Activated B cell treated with CpG ODN at 0.5 μM for 24 hours (primary cell): ENCODE results near the gene GALNTL6. TPM values are rescaled to one million over a fixed set of nuclear protein-coding genes. Genes with fewer than 3 reads are reported as not detected.
"Not testable (repeated sequence)": the region's sequence is repeated elsewhere in the genome, so short reads cannot be mapped to it uniquely, and the experiment has no call there.

Source experiments
- ATAC-seq: fragments of 200-7000 bp; cut with Tn5 transposase; one replicate; pipeline ENCODE4 v1.10.0; 2021; ENCODE audit warnings: low read depth, mild to moderate bottlenecking, moderate library complexity
- CTCF ChIA-PET: fragments of 350-600 bp; sonication (Branson Sonifier 250); formaldehyde crosslinking; loops from one replicate; lab custom pipeline; 2021; ENCODE audit warnings: antibody characterized with exemption; lab: Charles Lee
- POLR2A ChIA-PET: fragments of 350-600 bp; sonication (Branson Sonifier 250); formaldehyde crosslinking; loops from one replicate; lab custom pipeline; 2021; ENCODE audit warnings: antibody characterized with exemption; lab: Charles Lee
- DNase-seq: peaks from one replicate; pipeline ENCODE4 v3.0.0; 2022
- H3K27ac Mint-ChIP-seq: one replicate; pipeline ENCODE4 v1.8.0; 2020; ENCODE audit warnings: mixed read lengths
- H3K27me3 Mint-ChIP-seq: one replicate; pipeline ENCODE4 v1.8.0; 2021; ENCODE audit warnings: mixed read lengths
- H3K36me3 Mint-ChIP-seq: one replicate; pipeline ENCODE4 v1.8.0; 2021; ENCODE audit warnings: low read depth, mixed read lengths
- H3K4me1 Mint-ChIP-seq: one replicate; pipeline ENCODE4 v1.8.0; 2021; ENCODE audit warnings: mixed read lengths
- H3K4me3 Mint-ChIP-seq: one replicate; pipeline ENCODE4 v1.8.0; 2020; ENCODE audit warnings: mild to moderate bottlenecking, mixed read lengths
- H3K9me3 Mint-ChIP-seq: one replicate; pipeline ENCODE4 v1.8.0; 2020; ENCODE audit warnings: mixed read lengths
- intact Hi-C: fragments of 100-400 bp; cut with micrococcal nuclease; formaldehyde crosslinking; loops from one replicate; pipeline ENCODE4 v1.15.1; 2024
- total RNA-seq: library from RNA; stranded (reverse); gene quantifications from 2 replicates; pipeline ENCODE4 v1.2.3, GENCODE V29; 2022
- TF ChIP-seq, protein P1 (sequence below): fragments of 200-600 bp; IDR thresholded peaks from one replicate; pipeline ENCODE4 v1.8.0; 2022; ENCODE audit warnings: antibody characterized with exemption, mild to moderate bottlenecking

Gene GALNTL6
- total RNA-seq, 1 donor from 2014 or later, result 0.20 TPM

DNA sequence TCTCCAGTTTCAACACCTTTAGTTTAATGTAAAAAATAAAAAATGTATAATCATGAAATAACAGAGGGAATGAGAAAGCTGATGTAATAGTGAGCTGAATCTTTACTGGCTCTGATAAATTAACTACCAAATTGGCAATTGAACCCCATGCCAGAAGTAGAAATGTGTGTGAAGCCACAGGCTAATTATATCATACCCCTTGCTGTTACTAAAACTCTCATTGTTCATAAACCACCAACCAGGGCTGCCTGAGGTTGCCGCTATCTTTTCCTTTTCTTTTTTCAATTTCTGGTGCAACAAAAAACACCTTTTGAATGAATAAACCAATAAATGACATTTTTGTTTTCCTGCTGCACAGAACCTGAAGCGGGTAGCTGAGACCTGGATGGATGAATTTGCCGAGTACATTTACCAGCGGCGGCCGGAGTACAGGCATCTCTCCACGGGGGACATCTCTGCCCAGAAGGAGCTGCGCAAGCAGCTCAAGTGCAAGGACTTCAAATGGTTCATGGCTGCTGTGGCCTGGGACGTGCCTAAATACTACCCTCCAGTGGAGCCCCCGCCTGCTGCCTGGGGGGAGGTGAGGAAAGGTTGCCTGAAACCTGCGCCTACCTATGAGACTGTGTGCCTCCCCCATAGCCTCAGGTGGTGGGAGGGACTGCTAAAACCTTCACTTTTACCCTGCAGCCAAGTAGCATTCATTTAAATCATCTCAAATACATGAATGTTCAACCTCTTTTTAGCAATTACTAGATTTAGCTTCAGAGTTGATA is 1138.7 kb downstream of the GALNTL6 start:
- TF ChIP-seq, protein P1, sequence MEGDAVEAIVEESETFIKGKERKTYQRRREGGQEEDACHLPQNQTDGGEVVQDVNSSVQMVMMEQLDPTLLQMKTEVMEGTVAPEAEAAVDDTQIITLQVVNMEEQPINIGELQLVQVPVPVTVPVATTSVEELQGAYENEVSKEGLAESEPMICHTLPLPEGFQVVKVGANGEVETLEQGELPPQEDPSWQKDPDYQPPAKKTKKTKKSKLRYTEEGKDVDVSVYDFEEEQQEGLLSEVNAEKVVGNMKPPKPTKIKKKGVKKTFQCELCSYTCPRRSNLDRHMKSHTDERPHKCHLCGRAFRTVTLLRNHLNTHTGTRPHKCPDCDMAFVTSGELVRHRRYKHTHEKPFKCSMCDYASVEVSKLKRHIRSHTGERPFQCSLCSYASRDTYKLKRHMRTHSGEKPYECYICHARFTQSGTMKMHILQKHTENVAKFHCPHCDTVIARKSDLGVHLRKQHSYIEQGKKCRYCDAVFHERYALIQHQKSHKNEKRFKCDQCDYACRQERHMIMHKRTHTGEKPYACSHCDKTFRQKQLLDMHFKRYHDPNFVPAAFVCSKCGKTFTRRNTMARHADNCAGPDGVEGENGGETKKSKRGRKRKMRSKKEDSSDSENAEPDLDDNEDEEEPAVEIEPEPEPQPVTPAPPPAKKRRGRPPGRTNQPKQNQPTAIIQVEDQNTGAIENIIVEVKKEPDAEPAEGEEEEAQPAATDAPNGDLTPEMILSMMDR, result no peak
- Mint-ChIP-seq H3K4me1 (no peaks in the 10 kb centered on the region), H3K27me3 (no peaks in the 10 kb centered on the region), H3K4me3 (no peak overlapping the region), H3K36me3 (no peaks in the 10 kb centered on the region), H3K27ac (no peak overlapping the region), H3K9me3 (no peaks in the 10 kb centered on the region)
- CTCF ChIA-PET, result no interaction called here
- intact Hi-C loops, result no loop called here
- no peak for ATAC-seq
- POLR2A ChIA-PET, result no interaction called here
- no peak for DNase-seq

DNA sequence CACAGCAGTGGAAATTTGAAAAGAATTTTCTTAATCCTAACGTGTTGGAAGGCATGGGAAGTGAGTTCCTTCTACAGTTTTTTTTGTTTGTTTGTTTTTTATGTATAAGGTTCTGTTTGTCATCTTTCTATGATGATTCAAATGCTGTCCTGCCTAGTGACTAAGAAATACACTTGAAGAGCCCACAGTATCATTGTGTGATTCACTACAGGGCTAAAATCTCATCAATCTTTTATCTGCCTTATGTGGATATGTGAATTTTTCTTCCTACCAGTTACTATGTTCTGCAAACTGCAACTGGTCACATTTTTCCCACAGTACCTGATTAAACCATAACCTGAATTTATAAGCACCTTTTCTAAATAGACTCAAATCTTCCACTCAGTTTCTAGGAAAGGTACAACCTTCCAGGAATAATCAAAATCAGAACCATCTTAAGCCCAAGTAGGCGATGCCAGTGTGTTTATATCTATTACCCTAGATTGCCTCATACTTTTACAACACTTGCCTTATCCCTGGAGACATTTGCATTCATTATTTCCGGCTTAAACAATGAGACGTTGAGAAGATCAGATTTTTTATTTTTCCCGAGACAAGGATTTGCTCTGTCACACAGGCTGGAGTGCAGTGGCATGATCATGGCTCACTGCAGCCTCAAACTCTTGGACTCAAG is 1140.8 kb downstream of the GALNTL6 start:
- POLR2A ChIA-PET, result no interaction called here
- intact Hi-C loops, result no loop called here
- TF ChIP-seq, protein P1, result no peak
- Mint-ChIP-seq H3K36me3 (no peaks in the 10 kb centered on the region), H3K4me3 (no peak overlapping the region), H3K27me3 (no peaks in the 10 kb centered on the region), H3K9me3 (no peaks in the 10 kb centered on the region), H3K4me1 (no peaks in the 10 kb centered on the region), H3K27ac (no peak overlapping the region)
- CTCF ChIA-PET, result no interaction called here
- DNase-seq (no peak), ATAC-seq (no peak)

DNA sequence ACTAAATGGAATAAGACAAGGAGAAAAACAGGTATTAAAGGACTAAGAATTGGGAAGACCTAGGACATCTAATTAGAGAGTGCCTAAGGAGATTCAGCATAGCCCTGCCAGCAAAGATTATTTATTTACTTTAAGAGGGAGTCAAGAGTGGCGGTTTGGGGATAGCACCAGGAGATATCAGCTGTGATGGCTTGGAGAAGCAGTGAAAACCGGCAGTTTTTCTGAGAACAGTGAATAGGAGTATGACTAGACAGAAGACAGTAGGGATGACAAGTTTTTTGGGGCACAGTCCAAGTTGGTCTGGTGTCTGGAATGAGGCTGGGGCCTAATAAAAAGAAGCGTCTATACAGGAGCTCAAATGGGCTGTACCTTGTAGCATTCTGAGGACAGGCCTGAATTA is 1143.1 kb downstream of the GALNTL6 start:
- H3K9me3 Mint-ChIP-seq, ATAC-seq, intact Hi-C loops, POLR2A ChIA-PET, DNase-seq, H3K27ac Mint-ChIP-seq, H3K4me3 Mint-ChIP-seq, H3K36me3 Mint-ChIP-seq, H3K4me1 Mint-ChIP-seq, H3K27me3 Mint-ChIP-seq, CTCF ChIA-PET: not testable (repeated sequence)

DNA sequence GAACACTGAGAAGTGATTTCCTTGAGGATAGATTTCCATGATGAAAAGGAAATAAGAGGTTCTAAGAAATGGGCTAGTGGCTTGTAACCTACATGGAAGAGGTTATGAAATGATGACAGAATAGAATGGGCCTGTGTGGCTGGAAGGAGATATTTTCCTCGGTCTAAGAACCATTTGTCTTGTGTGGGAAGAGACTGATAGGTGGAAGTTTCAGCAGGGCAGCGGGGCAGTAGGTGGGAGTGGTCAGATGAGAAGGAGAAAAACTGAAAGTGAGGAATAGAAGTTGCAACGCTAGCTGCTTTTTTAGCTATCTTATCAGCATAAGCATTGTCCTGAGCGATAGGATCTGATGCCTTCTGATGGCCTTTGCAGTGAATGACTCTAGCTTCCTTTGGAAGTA is 1144.0 kb downstream of the GALNTL6 start:
- POLR2A ChIA-PET, result no interaction called here
- Mint-ChIP-seq H3K4me1 (no peaks in the 10 kb centered on the region), H3K36me3 (no peaks in the 10 kb centered on the region), H3K27ac (no peak overlapping the region), H3K9me3 (no peaks in the 10 kb centered on the region), H3K4me3 (no peak overlapping the region), H3K27me3 (no peaks in the 10 kb centered on the region)
- TF ChIP-seq, protein P1, result no peak
- ATAC-seq (no peak), DNase-seq (no peak)
- CTCF ChIA-PET, result no interaction called here
- intact Hi-C loops, result no loop called here

DNA sequence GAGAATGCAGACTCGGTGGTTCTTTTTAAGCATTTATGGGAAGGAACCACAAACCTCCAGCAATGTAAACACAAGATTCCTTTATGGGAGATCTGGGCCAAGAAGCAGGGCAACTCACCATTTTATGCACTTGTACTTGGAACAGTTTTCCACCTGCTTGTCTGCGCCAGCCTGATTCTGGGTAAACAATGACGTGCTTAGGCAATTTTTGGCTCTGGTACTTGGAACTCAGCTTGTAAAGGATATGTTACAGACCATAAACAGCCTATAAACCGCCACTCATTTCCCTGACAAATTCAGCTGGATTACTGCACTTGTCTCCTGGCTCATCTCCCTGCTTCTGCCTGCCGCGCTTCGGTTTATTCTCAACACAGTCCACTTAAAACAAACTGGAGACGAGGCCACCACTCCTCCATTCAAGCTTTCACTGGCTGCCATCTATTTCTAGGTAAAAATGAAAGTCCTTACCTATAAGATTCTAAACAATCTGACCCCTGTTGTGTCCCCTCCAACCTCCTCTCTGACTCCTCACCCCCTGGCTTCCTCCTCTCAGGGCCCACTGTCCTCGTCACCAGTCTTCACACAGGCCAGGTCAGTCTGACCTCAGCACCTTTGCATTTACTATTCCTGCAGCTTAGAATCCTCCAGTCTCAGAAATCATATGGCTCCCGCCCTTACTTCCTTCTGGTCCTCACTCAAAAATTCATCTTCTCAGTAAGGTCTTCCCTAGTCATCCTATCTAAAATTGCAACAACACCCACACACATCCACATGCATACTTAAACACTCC is 1149.6 kb downstream of the GALNTL6 start:
- TF ChIP-seq, protein P1, result no peak
- Mint-ChIP-seq H3K9me3 (no peaks in the 10 kb centered on the region), H3K27ac (no peak overlapping the region), H3K4me3 (no peak overlapping the region), H3K4me1 (no peaks in the 10 kb centered on the region), H3K27me3 (no peaks in the 10 kb centered on the region), H3K36me3 (no peaks in the 10 kb centered on the region)
- POLR2A ChIA-PET, result no interaction called here
- intact Hi-C loops, result no loop called here
- no peak for ATAC-seq
- CTCF ChIA-PET, result no interaction called here
- no peak for DNase-seq
